HepG2 (cell line): Measurements from ENCODE around the gene FMN2. TPM values are rescaled to one million over a fixed set of nuclear protein-coding genes. Genes with fewer than 3 reads are reported as not detected.

ENCODE experiments used
- ATAC-seq: fragments of 200-7000 bp; cut with Tn5 transposase; 3 replicates; pipeline ENCODE4 v1.9.1; 2020; ENCODE audit warnings: mild to moderate bottlenecking, moderate library complexity
- BruUV-seq: library from RNA; stranded (reverse); fragments of 400-500 nt; replicated peaks from 2 replicates; lab custom pipeline; 2021; lab: Mats Ljungman, UMichigan
- CTCF ChIA-PET: fragments of 300-600 bp; formaldehyde crosslinking; extraction: SDS; loops from one replicate; lab custom pipeline; 2021; ENCODE audit warnings: low total read pairs, inconsistent platforms, low intra/inter-chr PET ratio; lab: Yijun Ruan, JAX
- POLR2A ChIA-PET: fragments of 350-600 bp; sonication (Branson Sonifier 250); formaldehyde crosslinking; loops from one replicate; lab custom pipeline; 2020; ENCODE audit warnings: antibody characterized with exemption, inconsistent platforms; lab: Yijun Ruan, JAX
- DNase-seq: peaks from one replicate; pipeline ENCODE4 v3.0.0-alpha.2; 2015; ENCODE audit warnings: low spot score
- FAIRE-seq: peaks from 3 replicates; lab custom pipeline; 2011; peaks lifted over from hg19 to GRCh38; lab: Jason Lieb, UNC
- H2AFZ ChIP-seq: one replicate; pipeline ENCODE4 v1.6.1; 2011; ENCODE audit warnings: low read length, inconsistent platforms
- H3K27ac ChIP-seq: fragments of 300-600 bp; 3 replicates; pipeline ENCODE4 v1.8.0; 2011; ENCODE audit warnings: mixed run types, mild to moderate bottlenecking, mixed read lengths, low read length, inconsistent platforms; ENCODE audit not compliant: insufficient read depth; ENCODE audit errors: extremely low read length
- H3K27me3 ChIP-seq, 2 experiments: fragments of 200-600 bp in 1 of 2; 2 replicates in 1 of 2; 3 replicates in 1 of 2; pipeline versions ENCODE4 v1.6.0 to v1.8.0; 2011; ENCODE audit warnings: low read length in 2 of 2, mild to moderate bottlenecking in 2 of 2, moderate library complexity in 2 of 2, inconsistent platforms in 1 of 2; ENCODE audit not compliant: insufficient read depth in 2 of 2, control insufficient read depth in 1 of 2
- H3K36me3 ChIP-seq, 2 experiments: fragments of 200-600 bp in 1 of 2; replicated peaks in 1 of 2; 2 replicates in 1 of 2; 3 replicates in 1 of 2; pipeline versions ENCODE4 v1.5.1 to v1.8.0; 2011; ENCODE audit warnings: low read length in 2 of 2, inconsistent platforms in 1 of 2; ENCODE audit not compliant: insufficient read depth in 2 of 2, control insufficient read depth in 1 of 2
- H3K4me1 ChIP-seq: 2 replicates; pipeline ENCODE4 v1.5.1; 2012; ENCODE audit warnings: low read length, inconsistent platforms; ENCODE audit not compliant: insufficient read depth
- H3K4me2 ChIP-seq: 2 replicates; pipeline ENCODE4 v1.6.0; 2011; ENCODE audit warnings: low read depth, low read length, inconsistent platforms
- H3K4me3 ChIP-seq, 3 experiments: fragments of 200-600 bp in 1 of 3; sonication (generic), shearing (Covaris generic) in 1 of 3; replicated peaks in 1 of 3; 2 replicates each; pipeline ENCODE4 v1.5.1; 2011 to 2016; ENCODE audit warnings: low read length in 3 of 3, inconsistent platforms in 2 of 3, low read depth in 2 of 3, mild to moderate bottlenecking in 2 of 3, control low read depth in 1 of 3, mixed read lengths in 1 of 3; ENCODE audit not compliant: insufficient read depth in 1 of 3
- H3K79me2 ChIP-seq: one replicate; pipeline ENCODE4 v1.6.1; 2011; ENCODE audit warnings: low read length, inconsistent platforms; ENCODE audit not compliant: insufficient read depth
- H3K9ac ChIP-seq: 2 replicates; pipeline ENCODE4 v1.6.0; 2011; ENCODE audit warnings: mild to moderate bottlenecking, low read depth, low read length, inconsistent platforms; ENCODE audit not compliant: insufficient read depth
- H3K9me3 ChIP-seq: 2 replicates; pipeline ENCODE4 v1.5.1; 2012; ENCODE audit warnings: mild to moderate bottlenecking, low read length
- H4K20me1 ChIP-seq: 2 replicates; pipeline ENCODE4 v1.6.0; 2011; ENCODE audit warnings: inconsistent platforms, mild to moderate bottlenecking, low read length, moderate library complexity; ENCODE audit not compliant: insufficient read depth
- ATM ChIP-seq: fragments of 450-650 bp; IDR thresholded peaks from 2 replicates; pipeline ENCODE4 v1.7.1; 2017; ENCODE audit warnings: mild to moderate bottlenecking, borderline replicate concordance
- CEBPB ChIP-seq: IDR thresholded peaks from 2 replicates; pipeline ENCODE4 v1.6.1; 2011; ENCODE audit warnings: low read depth, low read length, improper control_type of control experiment, borderline replicate concordance
- GZF1 ChIP-seq: sonication (generic); formaldehyde crosslinking; IDR thresholded peaks from 2 replicates; pipeline ENCODE4 v1.5.1; 2020; ENCODE audit warnings: mild to moderate bottlenecking, missing genetic modification reagents
- HMG20A ChIP-seq: IDR thresholded peaks from 2 replicates; pipeline ENCODE4 v1.6.1; 2016; ENCODE audit warnings: borderline replicate concordance
- KMT2A ChIP-seq: sonication (generic); formaldehyde crosslinking; IDR thresholded peaks from 2 replicates; pipeline ENCODE4 v1.4.0; 2020; ENCODE audit warnings: missing genetic modification reagents
- ZNF317 ChIP-seq: sonication (generic); formaldehyde crosslinking; IDR thresholded peaks from 2 replicates; pipeline ENCODE4 v1.5.0; 2020; ENCODE audit warnings: mild to moderate bottlenecking, missing genetic modification reagents
- ZNF770 ChIP-seq: sonication (generic); formaldehyde crosslinking; IDR thresholded peaks from 2 replicates; pipeline ENCODE4 v1.5.0; 2020; ENCODE audit warnings: mild to moderate bottlenecking, missing genetic modification reagents
- WGBS: methylation state at CpG from one replicate; pipeline ENCODE4 v1.1.6; 2017; ENCODE audit warnings: low lambda C conversion rate; 5-methylcytosine and 5-hydroxymethylcytosine counted together
- in situ Hi-C: cut with HindIII; loops from 2 replicates; pipeline ENCODE4 v1.10.0; 2017; ENCODE audit warnings: low pct_unique_long_range_greater_than_20kb; ENCODE audit not compliant: extremely low pct_ligation_motif_present
- intact Hi-C: fragments of 100-400 bp; cut with micrococcal nuclease; formaldehyde crosslinking; loops from one replicate; pipeline ENCODE4 v1.10.0; 2022; ENCODE audit not compliant: unreplicated experiment
- polyA plus RNA-seq, 8 experiments: library from polyadenylated mRNA; depleted of rRNA in 3 of 8; stranded (reverse) in 7 of 8; unstranded in 1 of 8; fragments of >200 nt; fragmentation: Illumina TruSeq in 4 of 8; extraction: Trizol in 4 of 8; gene quantifications; 2 replicates each; pipeline versions ENCODE4 v1.2.1 to v1.2.3, GENCODE V29; 2011 to 2016; ENCODE audit warnings: low read depth in 4 of 8, missing spikeins in 1 of 8, mixed read lengths in 1 of 8; ENCODE audit not compliant: insufficient read depth in 1 of 8
- total RNA-seq, 5 experiments: library from RNA; depleted of rRNA; stranded (reverse); fragments of >200 nt; fragmentation: Illumina TruSeq; extraction: Trizol; gene quantifications; 2 replicates each; pipeline ENCODE4 v1.2.3, GENCODE V29; 2016; ENCODE audit warnings: low read depth in 1 of 5

FMN2 gene
- total and polyA plus RNA-seq, 2 of the 13 experiments (the other 11 are each of a cell fraction or from before 2014, with no cell fraction given) = not detected

DNA sequence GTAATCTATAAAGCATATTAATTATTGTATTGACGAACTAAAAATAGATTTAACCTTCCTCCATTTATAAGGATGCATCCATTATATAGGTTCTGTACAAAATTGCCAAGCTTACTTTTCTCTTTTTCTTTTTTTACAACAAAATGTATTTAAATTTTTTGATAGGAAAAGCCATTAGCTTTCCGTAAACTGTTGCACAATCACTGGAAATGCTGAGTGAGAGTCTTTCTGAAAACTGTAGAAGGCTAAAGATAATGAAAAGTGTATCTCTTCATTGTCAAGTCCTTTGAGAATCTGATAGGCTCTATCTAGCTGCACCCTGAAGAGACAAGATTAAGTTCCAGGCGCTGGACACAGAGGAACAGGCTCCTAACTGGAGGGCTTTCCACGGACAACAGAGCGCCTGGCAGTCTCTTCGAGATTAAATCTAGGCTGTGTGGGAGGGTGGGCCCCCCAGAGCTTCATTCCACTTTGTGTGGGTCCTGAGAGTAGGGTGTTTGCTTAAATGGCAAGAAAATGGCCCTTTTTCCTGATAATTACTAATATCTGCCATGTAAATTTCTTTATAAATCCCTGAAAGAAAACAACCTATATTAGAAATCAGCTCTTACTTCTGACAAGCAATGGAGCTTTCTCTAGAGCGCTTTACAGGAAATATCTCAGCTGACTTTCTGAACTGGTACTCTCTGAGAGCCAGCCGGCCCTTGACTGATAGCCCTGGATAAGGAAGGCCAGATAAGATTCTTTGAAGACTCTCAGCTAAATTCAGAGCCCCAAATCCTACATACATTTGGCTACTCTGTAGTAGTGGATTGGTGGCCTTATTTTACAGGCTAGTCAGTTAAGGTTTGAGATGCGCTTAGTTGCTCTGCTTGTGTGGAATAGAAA, 108.3 kb downstream of the FMN2 start:
- H2AFZ ChIP-seq = no peak overlapping the region
- H3K27me3 ChIP-seq = no peaks in the 10 kb centered on the region; a peak in 1 of 5 replicates
- no peaks in the 10 kb centered on the region for H3K79me2 ChIP-seq
- FAIRE-seq (no peak), DNase-seq (no peak), ATAC-seq (no peak)
- intact Hi-C loops = loop anchor here (10.0 kb wide), 1 partner anchor 745 kb away; no protein-coding TSS in a partner anchor
- in situ Hi-C loops = loop anchor here (25.0 kb wide), 1 partner anchor 487 kb away; no protein-coding TSS in a partner anchor
- no peaks in the 10 kb centered on the region for H3K36me3 ChIP-seq
- H3K4me3 ChIP-seq = no peak overlapping the region
- WGBS = 14% methylated on average over 9 of the region's 9 CpGs
- ChIA-PET CTCF (no interaction called here), POLR2A (no interaction called here)
- H3K9me3 ChIP-seq = peaks cover 9% of the 10 kb centered on the region; the same call in 1 of the 2 replicates
- H4K20me1 ChIP-seq = no peaks in the 10 kb centered on the region
- H3K9ac ChIP-seq = no peak overlapping the region
- no TSS peak for BruUV-seq
- TF ChIP-seq CEBPB (peak; percentile 65; the same call in 1 of the 2 replicates), KMT2A (no peak), ZNF317 (CRISPR knock-in tag) (no peak), HMG20A (CRISPR knock-in tag) (no peak), ATM (no peak)
- no peak overlapping the region for H3K27ac ChIP-seq
- H3K4me1 ChIP-seq = no peaks in the 10 kb centered on the region
- H3K4me2 ChIP-seq = no peak overlapping the region

GRCh38 chr1:240201931-240202330, 110.2 kb downstream of the FMN2 start:
- POLR2A ChIA-PET = no interaction called here
- 3% methylated on average over 4 of the region's 4 CpGs for WGBS

More at GRCh38 chr1:240201931-240202330, 110.2 kb downstream of the FMN2 start:
- H3K36me3 ChIP-seq = no peaks in the 10 kb centered on the region
- DNase-seq (no peak), FAIRE-seq (no peak), ATAC-seq (no peak)
- H4K20me1 ChIP-seq = no peaks in the 10 kb centered on the region
- no peak overlapping the region for H3K27ac ChIP-seq
- intact Hi-C loops = no loop called here
- no peaks in the 10 kb centered on the region for H3K79me2 ChIP-seq
- H3K9me3 ChIP-seq = peaks cover 9% of the 10 kb centered on the region; the same call in 1 of the 2 replicates
- in situ Hi-C loops = no loop called here
- no peaks in the 10 kb centered on the region; a peak in 1 of 5 replicates for H3K27me3 ChIP-seq
- BruUV-seq = no TSS peak
- H3K4me3 ChIP-seq = no peak overlapping the region
- CTCF ChIA-PET = no interaction called here
- no peaks in the 10 kb centered on the region for H3K4me1 ChIP-seq
- no peak overlapping the region for H2AFZ ChIP-seq
- TF ChIP-seq ZNF770 (CRISPR knock-in tag) (no peak), GZF1 (CRISPR knock-in tag) (no peak)
- no peak overlapping the region for H3K4me2 ChIP-seq
- H3K9ac ChIP-seq = no peak overlapping the region
